ENCODE measurements around the gene PTTG1IP2.
"Not testable (repeated sequence)": the region's sequence is repeated elsewhere in the genome, so short reads cannot be mapped to it uniquely, and the experiment has no call there.

The PTTG1IP2 gene

GRCh38 chr7:90455163-90456030 lies 14.0 kb upstream of the PTTG1IP2 start:
- CTCF ChIA-PET: interaction anchor here (0.5 to 1.4 kb wide), 15 partner anchors 8 to 1419 kb away, joined by 3 to 8 read pairs (median 3); partner anchors contain the start of gene STEAP1
- TF ChIP-seq TARDBP (IDR thresholded peaks at IDR 0.05): no peak
- TF ChIP-seq ZNF384 (IDR thresholded peaks at IDR 0.05): no peak
- TF ChIP-seq PKNOX1 (IDR thresholded peaks at IDR 0.05): no peak
- TF ChIP-seq FOXK2 (IDR thresholded peaks at IDR 0.05): no peak
- no peak for TF ChIP-seq ELF4 (IDR thresholded peaks at IDR 0.05)
- TF ChIP-seq L3MBTL2 (conservative IDR thresholded peaks at IDR 0.05): no peak
- TF ChIP-seq FOXA1 (IDR thresholded peaks at IDR 0.05): no peak
- no peak for TF ChIP-seq SUZ12 (IDR thresholded peaks at IDR 0.05)
- peak; percentile 49 for DNase-seq (ENCODE audit: extremely low spot score)
- POLR2A ChIA-PET: no interaction called here

- ChIA-PET POLR2A (no interaction called here), CTCF (no interaction called here)
- TF ChIP-seq BHLHE40 (IDR thresholded peaks at IDR 0.05; ENCODE audit: borderline replicate concordance) (no peak), NFRKB (IDR thresholded peaks at IDR 0.05) (no peak), ARNT (IDR thresholded peaks at IDR 0.05) (no peak), PKNOX1 (IDR thresholded peaks at IDR 0.05) (no peak), HDGF (IDR thresholded peaks at IDR 0.05; ENCODE audit: borderline replicate concordance) (no peak), FOXA1 (IDR thresholded peaks at IDR 0.05) (no peak), SP1 (IDR thresholded peaks at IDR 0.05) (no peak), FOXK2 (IDR thresholded peaks at IDR 0.05) (no peak), TARDBP (IDR thresholded peaks at IDR 0.05) (no peak)
- no peak for DNase-seq (ENCODE audit: extremely low spot score)
These were observed 11.3 kb upstream of the PTTG1IP2 start for GRCh38 chr7:90458104-90458503.

GRCh38 chr7:90459888-90460287 lies 9.6 kb upstream of the PTTG1IP2 start:
- ChIA-PET POLR2A (no interaction called here), CTCF (interaction anchor here (0.7 kb wide), 1 partner anchor 1088 kb away, joined by 4 read pairs; no protein-coding TSS in a partner anchor)
- TF ChIP-seq NFRKB (IDR thresholded peaks at IDR 0.05): no peak
- TF ChIP-seq L3MBTL2 (conservative IDR thresholded peaks at IDR 0.05): no peak
- no peak for TF ChIP-seq SUZ12 (IDR thresholded peaks at IDR 0.05)
- no peak for TF ChIP-seq HDGF (IDR thresholded peaks at IDR 0.05; ENCODE audit: borderline replicate concordance)
- no peak for TF ChIP-seq LEF1 (IDR thresholded peaks at IDR 0.05; ENCODE audit: borderline replicate concordance)
- TF ChIP-seq FOXK2 (IDR thresholded peaks at IDR 0.05): no peak
- TF ChIP-seq SP1 (IDR thresholded peaks at IDR 0.05): no peak
- TF ChIP-seq TARDBP (IDR thresholded peaks at IDR 0.05): no peak
- no peak for TF ChIP-seq CTBP1 (IDR thresholded peaks at IDR 0.05; ENCODE audit: borderline replicate concordance)
- no peak for TF ChIP-seq ZNF384 (IDR thresholded peaks at IDR 0.05)
- TF ChIP-seq ARNT (IDR thresholded peaks at IDR 0.05): no peak
- no peak for TF ChIP-seq BHLHE40 (IDR thresholded peaks at IDR 0.05; ENCODE audit: borderline replicate concordance)
- TF ChIP-seq FOXM1 (IDR thresholded peaks at IDR 0.05; ENCODE audit: borderline replicate concordance): no peak
- no peak for TF ChIP-seq FOXA1 (IDR thresholded peaks at IDR 0.05)
- peak; percentile 16 for DNase-seq (ENCODE audit: extremely low spot score)

GRCh38 chr7:90461219-90461618 lies 8.2 kb upstream of the PTTG1IP2 start:
- TF ChIP-seq ARNT (IDR thresholded peaks at IDR 0.05) (no peak), L3MBTL2 (conservative IDR thresholded peaks at IDR 0.05) (no peak), ELF4 (IDR thresholded peaks at IDR 0.05) (no peak), FOXK2 (IDR thresholded peaks at IDR 0.05) (no peak), PKNOX1 (IDR thresholded peaks at IDR 0.05) (no peak), LEF1 (IDR thresholded peaks at IDR 0.05; ENCODE audit: borderline replicate concordance) (no peak), TARDBP (IDR thresholded peaks at IDR 0.05) (no peak), CTBP1 (IDR thresholded peaks at IDR 0.05; ENCODE audit: borderline replicate concordance) (no peak), NFRKB (IDR thresholded peaks at IDR 0.05) (no peak), SP1 (IDR thresholded peaks at IDR 0.05) (no peak), FOXA1 (IDR thresholded peaks at IDR 0.05) (no peak), HDGF (IDR thresholded peaks at IDR 0.05; ENCODE audit: borderline replicate concordance) (no peak), SUZ12 (IDR thresholded peaks at IDR 0.05) (no peak), ZNF384 (IDR thresholded peaks at IDR 0.05) (no peak)
- ChIA-PET CTCF (no interaction called here), POLR2A (no interaction called here)
- no peak for DNase-seq (ENCODE audit: extremely low spot score)

- DNase-seq (ENCODE audit: extremely low spot score); POLR2A ChIA-PET; CTCF ChIA-PET: not testable (repeated sequence)
These were observed 6.2 kb upstream of the PTTG1IP2 start for GRCh38 chr7:90463151-90463628.

- no peak for DNase-seq (ENCODE audit: extremely low spot score)
- ChIA-PET CTCF (no interaction called here), POLR2A (no interaction called here)
- TF ChIP-seq ARNT (IDR thresholded peaks at IDR 0.05) (no peak), SP1 (IDR thresholded peaks at IDR 0.05) (no peak), HDGF (IDR thresholded peaks at IDR 0.05; ENCODE audit: borderline replicate concordance) (no peak), FOXA1 (IDR thresholded peaks at IDR 0.05) (no peak)
These were observed 3.6 kb upstream of the PTTG1IP2 start for GRCh38 chr7:90465816-90466215.
